K562 (cell line): ENCODE data around the gene PPP1R9B. TPM values are rescaled to one million over a fixed set of nuclear protein-coding genes. Genes with fewer than 3 reads are reported as not detected.

Experiments used
- BHLHE40 ChIP-seq: IDR thresholded peaks from 2 replicates; pipeline ENCODE4 v1.6.1; 2011; ENCODE audit warnings: low read length, improper control_type of control experiment
- CTBP1 ChIP-seq: fragments of 450-650 bp; IDR thresholded peaks from 2 replicates; pipeline ENCODE4 v1.6.1; 2016; ENCODE audit warnings: borderline replicate concordance
- EGR1 ChIP-seq: fragments of 450-650 bp; conservative IDR thresholded peaks from 2 replicates; pipeline ENCODE4 v1.6.1; 2017; ENCODE audit warnings: mild to moderate bottlenecking
- HOXB6 ChIP-seq: fragments of 250-450 bp; sonication (Bioruptor Pico); IDR thresholded peaks from 2 replicates; pipeline ENCODE4 v1.5.1; 2022; ENCODE audit warnings: mild to moderate bottlenecking, borderline replicate concordance
- IRF2 ChIP-seq: sonication (generic); formaldehyde crosslinking; IDR thresholded peaks from 2 replicates; pipeline ENCODE4 v1.8.1; 2022; ENCODE audit warnings: mild to moderate bottlenecking, missing genetic modification reagents
- MTA3 ChIP-seq: fragments of 450-650 bp; formaldehyde crosslinking; IDR thresholded peaks from 2 replicates; pipeline ENCODE4 v1.6.1; 2017; ENCODE audit warnings: mild to moderate bottlenecking, borderline replicate concordance
- RBM34 ChIP-seq: fragments of 200-400 bp; formaldehyde crosslinking; IDR thresholded peaks from 2 replicates; pipeline ENCODE4 v1.6.1; 2018; ENCODE audit warnings: low read length, borderline replicate concordance; ENCODE audit not compliant: insufficient read depth
- THRAP3 ChIP-seq: fragments of 450-650 bp; IDR thresholded peaks from 2 replicates; pipeline ENCODE4 v1.6.1; 2016; ENCODE audit warnings: mild to moderate bottlenecking, inconsistent platforms, borderline replicate concordance
- TRIM24 ChIP-seq, 2 experiments: fragments of 450-650 bp; IDR thresholded peaks; 2 replicates each; pipeline ENCODE4 v1.6.1; 2016
- ZBTB17 ChIP-seq: fragments of 450-650 bp; formaldehyde crosslinking; IDR thresholded peaks from 2 replicates; pipeline ENCODE4 v1.4.0; 2020; ENCODE audit warnings: mild to moderate bottlenecking
- ZC3H8 ChIP-seq: fragments of 450-650 bp; IDR thresholded peaks from 2 replicates; pipeline ENCODE4 v1.6.1; 2017
- ZNF232 ChIP-seq: sonication (generic); formaldehyde crosslinking; IDR thresholded peaks from 2 replicates; pipeline ENCODE4 v1.8.0; 2022; ENCODE audit warnings: mild to moderate bottlenecking, missing genetic modification reagents
- polyA plus RNA-seq, 8 experiments: library from polyadenylated mRNA; depleted of rRNA in 4 of 8; stranded (reverse) in 5 of 8; unstranded in 3 of 8; fragments of >200 nt; fragmentation: Nextera tagmentation in 2 of 8; fragmentation: Illumina TruSeq in 1 of 8; extraction: Ambion mirVana in 2 of 8; extraction: Trizol in 1 of 8; gene quantifications; 2 replicates each; pipeline versions ENCODE4 v1.2.1 to v1.2.3, GENCODE V29; 2011 to 2014; ENCODE audit warnings: inconsistent platforms in 1 of 8, missing spikeins in 1 of 8
- total RNA-seq, 7 experiments: library from RNA; depleted of rRNA in 6 of 7; stranded (reverse); fragments of >200 nt in 6 of 7; fragmentation: Illumina TruSeq in 2 of 7; extraction: Trizol in 2 of 7; gene quantifications; 2 replicates each; pipeline versions ENCODE4 v1.2.1 to v1.2.3, GENCODE V29; 2011 to 2021; ENCODE audit warnings: low replicate concordance in 1 of 7
- TF ChIP-seq, protein P1 (sequence below), 2 experiments: fragments of 450-650 bp; IDR thresholded peaks; 2 replicates each; pipeline ENCODE4 v1.6.1; 2018; ENCODE audit warnings: mild to moderate bottlenecking in 2 of 2, low read depth in 1 of 2; ENCODE audit not compliant: partially characterized antibody in 2 of 2
- TF ChIP-seq, protein P2 (sequence below): fragments of 250-450 bp; sonication (Bioruptor Pico); IDR thresholded peaks from 2 replicates; pipeline ENCODE4 v1.4.0; 2020
- TF ChIP-seq, protein P3 (sequence below): fragments of 250-450 bp; sonication (Bioruptor Pico); IDR thresholded peaks from 2 replicates; pipeline ENCODE4 v1.4.0; 2020; ENCODE audit warnings: mild to moderate bottlenecking
- TF ChIP-seq, protein P4 (sequence below): fragments of 450-650 bp; IDR thresholded peaks from 2 replicates; pipeline ENCODE4 v1.6.1; 2016; ENCODE audit warnings: antibody characterized with exemption
- TF ChIP-seq, protein P5 (sequence below): fragments of 450-650 bp; IDR thresholded peaks from 2 replicates; pipeline ENCODE4 v1.6.1; 2016; ENCODE audit warnings: borderline replicate concordance

The PPP1R9B gene
- total and polyA plus RNA-seq, 9 of the 15 experiments (the other 6 are each of a cell fraction or from before 2014, with no cell fraction given): 0.10 to 63.5 (median 24.7) TPM

DNA sequence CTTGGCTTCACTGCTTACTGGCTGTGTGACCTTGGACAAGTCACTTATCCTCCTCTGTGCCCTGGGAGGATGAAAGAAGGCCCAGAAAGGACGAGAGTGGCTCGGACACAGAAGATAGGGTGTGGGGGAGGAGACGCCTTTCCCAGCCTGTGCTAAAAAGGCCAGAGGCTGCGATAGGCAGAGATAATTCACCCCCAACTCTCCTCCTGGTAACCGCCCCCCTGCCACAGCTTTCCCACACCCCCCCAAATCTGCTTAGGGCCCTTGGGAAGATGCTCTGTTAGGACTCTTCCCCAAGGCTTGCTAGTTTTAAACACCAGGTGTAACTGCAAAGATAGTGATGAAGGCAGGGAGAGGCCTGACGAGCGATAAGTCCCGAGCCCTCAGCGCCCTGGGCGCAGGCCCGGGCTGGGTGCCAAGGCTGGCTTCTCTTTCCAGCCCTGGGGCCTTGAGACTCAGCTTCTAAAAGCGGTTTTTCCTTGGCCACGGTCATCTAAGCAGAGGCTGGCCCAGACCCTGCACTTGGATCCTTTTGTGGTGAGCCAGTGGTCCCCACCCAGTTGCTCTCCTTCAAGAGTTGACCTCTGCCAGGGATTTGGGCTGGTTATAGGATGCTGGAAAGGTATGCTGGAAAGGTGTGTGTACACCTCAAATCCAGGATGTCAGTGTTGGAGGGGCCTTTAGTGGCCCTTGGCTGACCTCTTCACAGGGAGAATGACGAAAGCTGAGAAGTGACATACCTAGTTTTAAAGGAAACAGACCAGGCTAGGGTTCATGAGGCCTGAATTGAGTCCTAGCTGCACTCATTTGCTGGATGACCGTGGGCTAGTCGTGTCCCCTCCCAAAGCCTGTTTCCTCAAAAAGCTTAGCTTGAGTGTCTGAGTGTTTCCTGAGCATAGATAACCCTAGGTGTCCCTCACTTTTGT, 3.4 kb upstream of the PPP1R9B start (continued):
- TF ChIP-seq, protein P1, sequence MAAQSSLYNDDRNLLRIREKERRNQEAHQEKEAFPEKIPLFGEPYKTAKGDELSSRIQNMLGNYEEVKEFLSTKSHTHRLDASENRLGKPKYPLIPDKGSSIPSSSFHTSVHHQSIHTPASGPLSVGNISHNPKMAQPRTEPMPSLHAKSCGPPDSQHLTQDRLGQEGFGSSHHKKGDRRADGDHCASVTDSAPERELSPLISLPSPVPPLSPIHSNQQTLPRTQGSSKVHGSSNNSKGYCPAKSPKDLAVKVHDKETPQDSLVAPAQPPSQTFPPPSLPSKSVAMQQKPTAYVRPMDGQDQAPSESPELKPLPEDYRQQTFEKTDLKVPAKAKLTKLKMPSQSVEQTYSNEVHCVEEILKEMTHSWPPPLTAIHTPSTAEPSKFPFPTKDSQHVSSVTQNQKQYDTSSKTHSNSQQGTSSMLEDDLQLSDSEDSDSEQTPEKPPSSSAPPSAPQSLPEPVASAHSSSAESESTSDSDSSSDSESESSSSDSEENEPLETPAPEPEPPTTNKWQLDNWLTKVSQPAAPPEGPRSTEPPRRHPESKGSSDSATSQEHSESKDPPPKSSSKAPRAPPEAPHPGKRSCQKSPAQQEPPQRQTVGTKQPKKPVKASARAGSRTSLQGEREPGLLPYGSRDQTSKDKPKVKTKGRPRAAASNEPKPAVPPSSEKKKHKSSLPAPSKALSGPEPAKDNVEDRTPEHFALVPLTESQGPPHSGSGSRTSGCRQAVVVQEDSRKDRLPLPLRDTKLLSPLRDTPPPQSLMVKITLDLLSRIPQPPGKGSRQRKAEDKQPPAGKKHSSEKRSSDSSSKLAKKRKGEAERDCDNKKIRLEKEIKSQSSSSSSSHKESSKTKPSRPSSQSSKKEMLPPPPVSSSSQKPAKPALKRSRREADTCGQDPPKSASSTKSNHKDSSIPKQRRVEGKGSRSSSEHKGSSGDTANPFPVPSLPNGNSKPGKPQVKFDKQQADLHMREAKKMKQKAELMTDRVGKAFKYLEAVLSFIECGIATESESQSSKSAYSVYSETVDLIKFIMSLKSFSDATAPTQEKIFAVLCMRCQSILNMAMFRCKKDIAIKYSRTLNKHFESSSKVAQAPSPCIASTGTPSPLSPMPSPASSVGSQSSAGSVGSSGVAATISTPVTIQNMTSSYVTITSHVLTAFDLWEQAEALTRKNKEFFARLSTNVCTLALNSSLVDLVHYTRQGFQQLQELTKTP (IDR thresholded peaks at IDR 0.05; ENCODE audit: low read depth in 1 of 2, partially characterized antibody in 2 of 2): no peak
- no peak for TF ChIP-seq HOXB6 (CRISPR knock-in tag)
- TF ChIP-seq THRAP3: no peak
- peak; percentile 90 for TF ChIP-seq ZBTB17
- TF ChIP-seq BHLHE40: no peak
- no peak for TF ChIP-seq RBM34
- peak; percentile 77 for TF ChIP-seq EGR1
- peak; percentile 19; the same call in 1 of the 2 replicates for TF ChIP-seq MTA3
- TF ChIP-seq, protein P2, sequence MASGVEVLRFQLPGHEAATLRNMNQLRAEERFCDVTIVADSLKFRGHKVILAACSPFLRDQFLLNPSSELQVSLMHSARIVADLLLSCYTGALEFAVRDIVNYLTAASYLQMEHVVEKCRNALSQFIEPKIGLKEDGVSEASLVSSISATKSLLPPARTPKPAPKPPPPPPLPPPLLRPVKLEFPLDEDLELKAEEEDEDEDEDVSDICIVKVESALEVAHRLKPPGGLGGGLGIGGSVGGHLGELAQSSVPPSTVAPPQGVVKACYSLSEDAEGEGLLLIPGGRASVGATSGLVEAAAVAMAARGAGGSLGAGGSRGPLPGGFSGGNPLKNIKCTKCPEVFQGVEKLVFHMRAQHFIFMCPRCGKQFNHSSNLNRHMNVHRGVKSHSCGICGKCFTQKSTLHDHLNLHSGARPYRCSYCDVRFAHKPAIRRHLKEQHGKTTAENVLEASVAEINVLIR: no peak
- no peak for TF ChIP-seq IRF2 (CRISPR knock-in tag)
- TF ChIP-seq, protein P3, sequence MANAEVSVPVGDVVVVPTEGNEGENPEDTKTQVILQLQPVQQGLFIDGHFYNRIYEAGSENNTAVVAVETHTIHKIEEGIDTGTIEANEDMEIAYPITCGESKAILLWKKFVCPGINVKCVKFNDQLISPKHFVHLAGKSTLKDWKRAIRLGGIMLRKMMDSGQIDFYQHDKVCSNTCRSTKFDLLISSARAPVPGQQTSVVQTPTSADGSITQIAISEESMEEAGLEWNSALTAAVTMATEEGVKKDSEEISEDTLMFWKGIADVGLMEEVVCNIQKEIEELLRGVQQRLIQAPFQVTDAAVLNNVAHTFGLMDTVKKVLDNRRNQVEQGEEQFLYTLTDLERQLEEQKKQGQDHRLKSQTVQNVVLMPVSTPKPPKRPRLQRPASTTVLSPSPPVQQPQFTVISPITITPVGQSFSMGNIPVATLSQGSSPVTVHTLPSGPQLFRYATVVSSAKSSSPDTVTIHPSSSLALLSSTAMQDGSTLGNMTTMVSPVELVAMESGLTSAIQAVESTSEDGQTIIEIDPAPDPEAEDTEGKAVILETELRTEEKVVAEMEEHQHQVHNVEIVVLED: no peak
- TF ChIP-seq TRIM24 (IDR thresholded peaks at IDR 0.05): peak in 1 of 2 experiments; percentile 48; a peak in 2 of 4 replicates
- no peak for TF ChIP-seq ZC3H8
- TF ChIP-seq CTBP1: peak; percentile 96
- TF ChIP-seq, protein P4, sequence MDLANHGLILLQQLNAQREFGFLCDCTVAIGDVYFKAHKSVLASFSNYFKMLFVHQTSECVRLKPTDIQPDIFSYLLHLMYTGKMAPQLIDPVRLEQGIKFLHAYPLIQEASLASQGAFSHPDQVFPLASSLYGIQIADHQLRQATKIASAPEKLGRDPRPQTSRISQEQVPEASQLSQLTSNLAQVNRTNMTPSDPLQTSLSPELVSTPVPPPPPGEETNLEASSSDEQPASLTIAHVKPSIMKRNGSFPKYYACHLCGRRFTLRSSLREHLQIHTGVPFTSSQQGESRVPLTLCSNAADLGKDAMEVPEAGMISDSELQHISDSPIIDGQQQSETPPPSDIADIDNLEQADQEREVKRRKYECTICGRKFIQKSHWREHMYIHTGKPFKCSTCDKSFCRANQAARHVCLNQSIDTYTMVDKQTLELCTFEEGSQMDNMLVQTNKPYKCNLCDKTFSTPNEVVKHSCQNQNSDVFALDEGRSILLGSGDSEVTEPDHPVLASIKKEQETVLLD: peak; percentile 62; the same call in 1 of the 2 replicates
- no peak for TF ChIP-seq ZNF232 (CRISPR knock-in tag)
- TF ChIP-seq, protein P5, sequence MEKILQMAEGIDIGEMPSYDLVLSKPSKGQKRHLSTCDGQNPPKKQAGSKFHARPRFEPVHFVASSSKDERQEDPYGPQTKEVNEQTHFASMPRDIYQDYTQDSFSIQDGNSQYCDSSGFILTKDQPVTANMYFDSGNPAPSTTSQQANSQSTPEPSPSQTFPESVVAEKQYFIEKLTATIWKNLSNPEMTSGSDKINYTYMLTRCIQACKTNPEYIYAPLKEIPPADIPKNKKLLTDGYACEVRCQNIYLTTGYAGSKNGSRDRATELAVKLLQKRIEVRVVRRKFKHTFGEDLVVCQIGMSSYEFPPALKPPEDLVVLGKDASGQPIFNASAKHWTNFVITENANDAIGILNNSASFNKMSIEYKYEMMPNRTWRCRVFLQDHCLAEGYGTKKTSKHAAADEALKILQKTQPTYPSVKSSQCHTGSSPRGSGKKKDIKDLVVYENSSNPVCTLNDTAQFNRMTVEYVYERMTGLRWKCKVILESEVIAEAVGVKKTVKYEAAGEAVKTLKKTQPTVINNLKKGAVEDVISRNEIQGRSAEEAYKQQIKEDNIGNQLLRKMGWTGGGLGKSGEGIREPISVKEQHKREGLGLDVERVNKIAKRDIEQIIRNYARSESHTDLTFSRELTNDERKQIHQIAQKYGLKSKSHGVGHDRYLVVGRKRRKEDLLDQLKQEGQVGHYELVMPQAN: no peak
